HG03558 (cell line): ENCODE data around the gene NBEA.

Source experiments
- ATAC-seq: cut with Tn5 transposase; IDR thresholded peaks from one replicate; pipeline ENCODE4 v1.9.1; 2021; ENCODE audit warnings: moderate number of reproducible peaks; ENCODE audit not compliant: unreplicated experiment; ENCODE audit errors: extremely low read depth

The NBEA gene

GRCh38 chr13:35681685-35682084, 739.6 kb downstream of the NBEA start:
- ATAC-seq: no peak

GRCh38 chr13:35684432-35684831, 742.4 kb downstream of the NBEA start:
- no peak for ATAC-seq

- ATAC-seq: no peak
These were observed 745.3 kb downstream of the NBEA start for GRCh38 chr13:35687336-35687735.

- ATAC-seq: no peak
These were observed 748.6 kb downstream of the NBEA start for GRCh38 chr13:35690581-35691207.

- ATAC-seq: no peak
These were observed 751.2 kb downstream of the NBEA start for GRCh38 chr13:35693134-35693784.

- ATAC-seq: no peak
These were observed 752.0 kb downstream of the NBEA start for GRCh38 chr13:35694031-35694430.

- no peak for ATAC-seq
These were observed 752.7 kb downstream of the NBEA start for GRCh38 chr13:35694549-35695447.

- ATAC-seq: no peak
These were observed 753.3 kb downstream of the NBEA start for GRCh38 chr13:35695448-35695770.

GRCh38 chr13:35697186-35697730, 755.2 kb downstream of the NBEA start:
- ATAC-seq: no peak

- ATAC-seq: no peak
These were observed 757.0 kb downstream of the NBEA start for GRCh38 chr13:35698911-35699576.

- ATAC-seq: no peak
These were observed 757.9 kb downstream of the NBEA start for GRCh38 chr13:35699825-35700510.

GRCh38 chr13:35700671-35701070, 758.6 kb downstream of the NBEA start:
- no peak for ATAC-seq

- ATAC-seq: no peak
These were observed 760.2 kb downstream of the NBEA start for GRCh38 chr13:35702316-35702715.

GRCh38 chr13:35703061-35703460, 761.0 kb downstream of the NBEA start:
- no peak for ATAC-seq

- ATAC-seq: no peak
These were observed 762.3 kb downstream of the NBEA start for GRCh38 chr13:35704331-35704730.

- no peak for ATAC-seq
These were observed 764.2 kb downstream of the NBEA start for GRCh38 chr13:35706281-35706680.

GRCh38 chr13:35706721-35707120, 764.7 kb downstream of the NBEA start:
- ATAC-seq: no peak

- ATAC-seq: no peak
These were observed 769.8 kb downstream of the NBEA start for GRCh38 chr13:35711909-35712308.

GRCh38 chr13:35712907-35713761, 771.1 kb downstream of the NBEA start:
- no peak for ATAC-seq
